Iris pigment epithelial cell (primary cell): ENCODE results near the gene LRRC63.
"Not testable (repeated sequence)": the region's sequence is repeated elsewhere in the genome, so short reads cannot be mapped to it uniquely, and the experiment has no call there.

Source experiments
- DNase-seq: peaks from one replicate; pipeline ENCODE4 v3.0.0-alpha.2; 2011; ENCODE audit warnings: low read depth

LRRC63 gene

GRCh38 chr13:46181377-46181839 lies 30.3 kb upstream of the LRRC63 start:
- no peak for DNase-seq

- no peak for DNase-seq
These were observed 29.8 kb upstream of the LRRC63 start, which contains the start of gene LCP1 for GRCh38 chr13:46181840-46182490. Gene LCP1 (minus strand): TSS chr13:46182177. CDS start chr13:46159662, 22,515 bp downstream.

GRCh38 chr13:46182491-46182877 lies 29.2 kb upstream of the LRRC63 start:
- no peak for DNase-seq

GRCh38 chr13:46183018-46183946 lies 28.4 kb upstream of the LRRC63 start:
- no peak for DNase-seq

GRCh38 chr13:46184277-46184699 lies 27.4 kb upstream of the LRRC63 start:
- DNase-seq, result peak; percentile 15

GRCh38 chr13:46185634-46186033 lies 26.1 kb upstream of the LRRC63 start:
- no peak for DNase-seq

GRCh38 chr13:46192412-46192811 lies 19.3 kb upstream of the LRRC63 start:
- DNase-seq, result no peak

GRCh38 chr13:46195016-46195415 lies 16.7 kb upstream of the LRRC63 start:
- no peak for DNase-seq

- DNase-seq, result no peak
These were observed 14.3 kb upstream of the LRRC63 start for GRCh38 chr13:46197299-46198048.

GRCh38 chr13:46198696-46199193 lies 13.0 kb upstream of the LRRC63 start:
- no peak for DNase-seq

- DNase-seq, result no peak
These were observed 9.4 kb upstream of the LRRC63 start for GRCh38 chr13:46202188-46202795.

- no peak for DNase-seq
These were observed 8.8 kb upstream of the LRRC63 start for GRCh38 chr13:46202966-46203365.

- no peak for DNase-seq
These were observed 5.6 kb upstream of the LRRC63 start for GRCh38 chr13:46206143-46206542.

GRCh38 chr13:46207828-46208227 lies 3.9 kb upstream of the LRRC63 start:
- DNase-seq, result no peak

- no peak for DNase-seq
These were observed 1.2 kb upstream of the LRRC63 start for GRCh38 chr13:46210362-46211083.

GRCh38 chr13:46211116-46211482 lies 629 bp upstream of the LRRC63 start:
- no peak for DNase-seq

GRCh38 chr13:46213242-46213641 lies 1.5 kb downstream of the LRRC63 start:
- no peak for DNase-seq

GRCh38 chr13:46214741-46215140 lies 3.0 kb downstream of the LRRC63 start:
- not testable (repeated sequence) for DNase-seq

- not testable (repeated sequence) for DNase-seq
These were observed 8.5 kb downstream of the LRRC63 start for GRCh38 chr13:46220234-46220633.

GRCh38 chr13:46229251-46229650 lies 17.5 kb downstream of the LRRC63 start:
- DNase-seq, result no peak

- no peak for DNase-seq
These were observed 20.6 kb downstream of the LRRC63 start for GRCh38 chr13:46232281-46232680.
